ENCODE results near the gene PPP1R12B.
"Not testable (repeated sequence)": the region's sequence is repeated elsewhere in the genome, so short reads cannot be mapped to it uniquely, and the experiment has no call there.

GRCh38 chr1:202638701-202639305 lies 290.3 kb downstream of the PPP1R12B start:
- TF ChIP-seq TCF7L2, POLR2AphosphoS5 (IDR thresholded peaks at IDR 0.05; ENCODE audit: low read depth, low read length): not testable (repeated sequence)
- TF ChIP-seq, protein P1, sequence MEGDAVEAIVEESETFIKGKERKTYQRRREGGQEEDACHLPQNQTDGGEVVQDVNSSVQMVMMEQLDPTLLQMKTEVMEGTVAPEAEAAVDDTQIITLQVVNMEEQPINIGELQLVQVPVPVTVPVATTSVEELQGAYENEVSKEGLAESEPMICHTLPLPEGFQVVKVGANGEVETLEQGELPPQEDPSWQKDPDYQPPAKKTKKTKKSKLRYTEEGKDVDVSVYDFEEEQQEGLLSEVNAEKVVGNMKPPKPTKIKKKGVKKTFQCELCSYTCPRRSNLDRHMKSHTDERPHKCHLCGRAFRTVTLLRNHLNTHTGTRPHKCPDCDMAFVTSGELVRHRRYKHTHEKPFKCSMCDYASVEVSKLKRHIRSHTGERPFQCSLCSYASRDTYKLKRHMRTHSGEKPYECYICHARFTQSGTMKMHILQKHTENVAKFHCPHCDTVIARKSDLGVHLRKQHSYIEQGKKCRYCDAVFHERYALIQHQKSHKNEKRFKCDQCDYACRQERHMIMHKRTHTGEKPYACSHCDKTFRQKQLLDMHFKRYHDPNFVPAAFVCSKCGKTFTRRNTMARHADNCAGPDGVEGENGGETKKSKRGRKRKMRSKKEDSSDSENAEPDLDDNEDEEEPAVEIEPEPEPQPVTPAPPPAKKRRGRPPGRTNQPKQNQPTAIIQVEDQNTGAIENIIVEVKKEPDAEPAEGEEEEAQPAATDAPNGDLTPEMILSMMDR (IDR thresholded peaks at IDR 0.05) = not testable (repeated sequence)
- TF ChIP-seq, protein P2, sequence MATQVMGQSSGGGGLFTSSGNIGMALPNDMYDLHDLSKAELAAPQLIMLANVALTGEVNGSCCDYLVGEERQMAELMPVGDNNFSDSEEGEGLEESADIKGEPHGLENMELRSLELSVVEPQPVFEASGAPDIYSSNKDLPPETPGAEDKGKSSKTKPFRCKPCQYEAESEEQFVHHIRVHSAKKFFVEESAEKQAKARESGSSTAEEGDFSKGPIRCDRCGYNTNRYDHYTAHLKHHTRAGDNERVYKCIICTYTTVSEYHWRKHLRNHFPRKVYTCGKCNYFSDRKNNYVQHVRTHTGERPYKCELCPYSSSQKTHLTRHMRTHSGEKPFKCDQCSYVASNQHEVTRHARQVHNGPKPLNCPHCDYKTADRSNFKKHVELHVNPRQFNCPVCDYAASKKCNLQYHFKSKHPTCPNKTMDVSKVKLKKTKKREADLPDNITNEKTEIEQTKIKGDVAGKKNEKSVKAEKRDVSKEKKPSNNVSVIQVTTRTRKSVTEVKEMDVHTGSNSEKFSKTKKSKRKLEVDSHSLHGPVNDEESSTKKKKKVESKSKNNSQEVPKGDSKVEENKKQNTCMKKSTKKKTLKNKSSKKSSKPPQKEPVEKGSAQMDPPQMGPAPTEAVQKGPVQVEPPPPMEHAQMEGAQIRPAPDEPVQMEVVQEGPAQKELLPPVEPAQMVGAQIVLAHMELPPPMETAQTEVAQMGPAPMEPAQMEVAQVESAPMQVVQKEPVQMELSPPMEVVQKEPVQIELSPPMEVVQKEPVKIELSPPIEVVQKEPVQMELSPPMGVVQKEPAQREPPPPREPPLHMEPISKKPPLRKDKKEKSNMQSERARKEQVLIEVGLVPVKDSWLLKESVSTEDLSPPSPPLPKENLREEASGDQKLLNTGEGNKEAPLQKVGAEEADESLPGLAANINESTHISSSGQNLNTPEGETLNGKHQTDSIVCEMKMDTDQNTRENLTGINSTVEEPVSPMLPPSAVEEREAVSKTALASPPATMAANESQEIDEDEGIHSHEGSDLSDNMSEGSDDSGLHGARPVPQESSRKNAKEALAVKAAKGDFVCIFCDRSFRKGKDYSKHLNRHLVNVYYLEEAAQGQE (IDR thresholded peaks at IDR 0.05; ENCODE audit: insufficient read depth in 1 of 2, low read depth in 2 of 2, low read length in 1 of 2) = not testable (repeated sequence)

Measured in Panc1 (cell line).